HCT116 (cell line): ENCODE results near the gene PDE4D. TPM values are rescaled to one million over a fixed set of nuclear protein-coding genes. Genes with fewer than 3 reads are reported as not detected.

ENCODE experiments used
- ATAC-seq: fragments of 200-7000 bp; cut with Tn5 transposase; 2 replicates; pipeline ENCODE4 v1.9.1; 2020; ENCODE audit warnings: mild to moderate bottlenecking, moderate library complexity
- BruUV-seq: library from RNA; stranded (reverse); fragments of 400-500 nt; replicated peaks from 2 replicates; lab custom pipeline; 2021; lab: Mats Ljungman, UMichigan
- CTCF ChIA-PET: fragments of 300-600 bp; sonication (Branson Sonifier 250); formaldehyde crosslinking; loops from one replicate; lab custom pipeline; 2021; ENCODE audit warnings: antibody characterized with exemption; lab: Charles Lee
- POLR2A ChIA-PET: fragments of 300-600, 350-600 bp; sonication (Branson Sonifier 250); formaldehyde crosslinking; loops from one replicate; lab custom pipeline; 2021; ENCODE audit warnings: antibody characterized with exemption; lab: Charles Lee
- RAD21 ChIA-PET, 2 experiments: fragments of 300-600 bp; sonication (Branson Sonifier 250); formaldehyde crosslinking; loops; one replicate each; lab custom pipeline; 2023; ENCODE audit warnings: low total read pairs in 2 of 2; ENCODE audit not compliant: uncharacterized antibody in 2 of 2, unreplicated experiment in 2 of 2, low non-redundant PET in 1 of 2; lab: Charles Lee
- DNase-seq: peaks from one replicate; pipeline ENCODE4 v3.0.0-alpha.2; 2010; ENCODE audit warnings: low read depth, low spot score
- H2AFZ ChIP-seq: fragments of 200-600 bp; shearing (Covaris generic), sonication (generic); 2 replicates; pipeline ENCODE4 v1.6.1; 2017; ENCODE audit warnings: low read depth, mixed run types, mixed read lengths, antibody characterized with exemption, low read length; ENCODE audit not compliant: poor library complexity, severe bottlenecking
- H3K27ac ChIP-seq: 2 replicates; pipeline ENCODE4 v1.5.1; 2012; ENCODE audit warnings: low read depth, low read length
- H3K27me3 ChIP-seq: fragments of 200-600 bp; sonication (generic); 2 replicates; pipeline ENCODE4 v1.6.1; 2016; ENCODE audit warnings: mixed run types, low read length, mixed read lengths; ENCODE audit not compliant: insufficient read depth
- H3K36me3 ChIP-seq, 2 experiments: fragments of 200-500 bp in 1 of 2; fragments of 200-600 bp in 1 of 2; sonication (Bioruptor generic) in 1 of 2; sonication (generic) in 1 of 2; 2 replicates each; pipeline versions ENCODE4 v1.5.1 to v1.6.1; 2014 to 2016; ENCODE audit warnings: low read length in 2 of 2, inconsistent platforms in 1 of 2, mixed read lengths in 1 of 2, mixed run types in 1 of 2; ENCODE audit not compliant: insufficient read depth in 2 of 2, control insufficient read depth in 1 of 2
- H3K4me1 ChIP-seq, 2 experiments: fragments of 200-600 bp in 1 of 2; sonication (generic) in 1 of 2; 2 replicates each; pipeline versions ENCODE4 v1.5.1 to v1.6.1; 2012 to 2017; ENCODE audit warnings: low read length in 2 of 2, inconsistent platforms in 1 of 2, mild to moderate bottlenecking in 1 of 2, mixed read lengths in 1 of 2, mixed run types in 1 of 2, moderate library complexity in 1 of 2; ENCODE audit not compliant: insufficient read depth in 2 of 2, control insufficient read depth in 1 of 2
- H3K4me2 ChIP-seq: fragments of 200-600 bp; sonication (generic); 2 replicates; pipeline ENCODE4 v1.6.1; 2017; ENCODE audit warnings: mixed run types, low read length, mixed read lengths
- H3K4me3 ChIP-seq, 2 experiments: fragments of 200-600 bp in 1 of 2; sonication (generic) in 1 of 2; replicated peaks in 1 of 2; 2 replicates each; pipeline ENCODE4 v1.5.1; 2011 to 2016; ENCODE audit warnings: low read length in 2 of 2, control low read depth in 1 of 2, low read depth in 1 of 2, mild to moderate bottlenecking in 1 of 2, mixed read lengths in 1 of 2, mixed run types in 1 of 2
- H3K79me2 ChIP-seq: fragments of 200-600 bp; sonication (generic); 2 replicates; pipeline ENCODE4 v1.6.1; 2017; ENCODE audit warnings: mild to moderate bottlenecking, mixed run types, low read length, moderate library complexity, mixed read lengths; ENCODE audit not compliant: insufficient read depth
- H3K9ac ChIP-seq: fragments of 200-600 bp; sonication (generic); 2 replicates; pipeline ENCODE4 v1.6.1; 2016; ENCODE audit warnings: low read length, mixed read lengths
- H3K9me2 ChIP-seq: fragments of 200-600 bp; sonication (generic), shearing (Covaris generic); 2 replicates; pipeline ENCODE4 v1.6.1; 2017; ENCODE audit warnings: mixed run types, mild to moderate bottlenecking, moderate library complexity; ENCODE audit not compliant: insufficient read depth
- H3K9me3 ChIP-seq, 2 experiments: fragments of 200-500 bp in 1 of 2; fragments of 200-600 bp in 1 of 2; sonication (Bioruptor generic) in 1 of 2; sonication (generic) in 1 of 2; 2 replicates each; pipeline ENCODE4 v1.6.1; 2014 to 2017; ENCODE audit warnings: low read length in 2 of 2, mixed read lengths in 2 of 2, inconsistent platforms in 1 of 2, low read depth in 1 of 2, mild to moderate bottlenecking in 1 of 2, mixed run types in 1 of 2, moderate library complexity in 1 of 2; ENCODE audit not compliant: control insufficient read depth in 1 of 2, insufficient read depth in 1 of 2
- H4K20me1 ChIP-seq: fragments of 200-600 bp; sonication (generic), shearing (Covaris generic); 2 replicates; pipeline ENCODE4 v1.6.1; 2017; ENCODE audit warnings: mixed run types, mild to moderate bottlenecking, moderate library complexity; ENCODE audit not compliant: insufficient read depth
- CEBPB ChIP-seq: IDR thresholded peaks from 2 replicates; pipeline ENCODE4 v1.6.1; 2012; ENCODE audit warnings: low read depth
- EGR1 ChIP-seq: IDR thresholded peaks from 2 replicates; pipeline ENCODE4 v1.6.1; 2012; ENCODE audit warnings: low read depth
- EZH2 ChIP-seq: fragments of 200-600 bp; sonication (generic); IDR thresholded peaks from 2 replicates; pipeline ENCODE4 v1.6.1; 2017; ENCODE audit warnings: antibody characterized with exemption, mixed run types
- JUND ChIP-seq: IDR thresholded peaks from 2 replicates; pipeline ENCODE4 v1.6.1; 2012
- REST ChIP-seq: IDR thresholded peaks from 2 replicates; pipeline ENCODE4 v1.6.1; 2012; ENCODE audit warnings: low read depth
- SIN3A ChIP-seq: IDR thresholded peaks from 2 replicates; pipeline ENCODE4 v1.6.1; 2012; ENCODE audit warnings: low read depth
- SRF ChIP-seq: IDR thresholded peaks from 2 replicates; pipeline ENCODE4 v1.6.1; 2012; ENCODE audit warnings: low read depth
- ZBTB33 ChIP-seq: IDR thresholded peaks from 2 replicates; pipeline ENCODE4 v1.6.1; 2011; ENCODE audit warnings: mild to moderate bottlenecking, low read length, moderate library complexity; ENCODE audit not compliant: insufficient replicate concordance; ENCODE audit errors: extremely low read depth
- ZFX ChIP-seq: fragments of 450-650 bp; IDR thresholded peaks from 2 replicates; pipeline ENCODE4 v1.6.1; 2017
- intact Hi-C: fragments of 100-400 bp; cut with micrococcal nuclease; formaldehyde crosslinking; loops from 2 replicates; pipeline ENCODE4 v1.10.0; 2022
- total RNA-seq: library from RNA; stranded (reverse); gene quantifications from one replicate; pipeline ENCODE4 v1.2.1, GENCODE V29; 2021; ENCODE audit not compliant: unreplicated experiment

PDE4D gene
- total RNA-seq, 1 experiment from 2014 or later: 1.1 TPM

GRCh38 chr5:58986281-58986680, 907.2 kb downstream of the PDE4D start:
- DNase-seq: no peak
- Histone ChIP-seq H3K27ac (no peak overlapping the region), H3K27me3 (no peaks in the 10 kb centered on the region), H3K9ac (no peak overlapping the region), H3K4me3 (no peak overlapping the region), H3K4me2 (no peak overlapping the region), H3K36me3 (no peaks in the 10 kb centered on the region), H3K9me2 (no peaks in the 10 kb centered on the region), H3K4me1 (no peaks in the 10 kb centered on the region), H4K20me1 (no peaks in the 10 kb centered on the region)
- no peak for ATAC-seq
- RAD21 ChIA-PET: no interaction called here
- CTCF ChIA-PET: interaction anchor here (0.7 kb wide), 1 partner anchor 10 kb away, joined by 3 read pairs; no protein-coding TSS in a partner anchor
- intact Hi-C loops: no loop called here
- TF ChIP-seq JUND (no peak), EZH2 (no peak), EGR1 (no peak), CEBPB (no peak), SIN3A (no peak), SRF (no peak), ZBTB33 (no peak), ZFX (no peak), REST (no peak)
- TF ChIP-seq, all 23 proteins: peak for 0
- BruUV-seq: no TSS peak
- no peaks in the 10 kb centered on the region for H3K9me3 ChIP-seq
- no peak overlapping the region for H2AFZ ChIP-seq
- POLR2A ChIA-PET: no interaction called here
- no peaks in the 10 kb centered on the region for H3K79me2 ChIP-seq
